GM19239 (cell line): ENCODE data around the gene GSK3A.
"Not testable (repeated sequence)": the region's sequence is repeated elsewhere in the genome, so short reads cannot be mapped to it uniquely, and the experiment has no call there.

Experiments
- DNase-seq: peaks from one replicate; pipeline ENCODE4 v3.0.0; 2011; ENCODE audit warnings: low spot score; ENCODE audit not compliant: insufficient read length
- FAIRE-seq: peaks from 2 replicates; lab custom pipeline; 2011; peaks lifted over from hg19 to GRCh38; lab: Jason Lieb, UNC

Gene GSK3A

GRCh38 chr19:42270346-42271044, 28.1 kb upstream of the GSK3A start:
- peak; percentile 95 for FAIRE-seq
- DNase-seq, result peak; percentile 59

GRCh38 chr19:42269478-42270345, 27.3 kb upstream of the GSK3A start:
- no peak for FAIRE-seq
- no peak for DNase-seq

- FAIRE-seq (peak; percentile 99), DNase-seq (peak; percentile 94)
These were observed 26.5 kb upstream of the GSK3A start, which contains the start of gene CIC for GRCh38 chr19:42268704-42269477. CIC (plus strand) TSS chr19:42269252; CDS start chr19:42271784, 2,532 bp downstream.

- FAIRE-seq, result no peak
- peak; percentile 89 for DNase-seq
These were observed 25.8 kb upstream of the GSK3A start for GRCh38 chr19:42268142-42268703.

GRCh38 chr19:42267644-42268141, 25.3 kb upstream of the GSK3A start:
- FAIRE-seq, result peak; percentile 35

GRCh38 chr19:42266928-42267603, 24.7 kb upstream of the GSK3A start:
- not testable (repeated sequence) for FAIRE-seq

More at GRCh38 chr19:42267644-42268141, 25.3 kb upstream of the GSK3A start:
- DNase-seq, result no peak

GRCh38 chr19:42266105-42266504, 23.7 kb upstream of the GSK3A start:
- FAIRE-seq, result not testable (repeated sequence)

More at GRCh38 chr19:42266928-42267603, 24.7 kb upstream of the GSK3A start:
- not testable (repeated sequence) for DNase-seq

GRCh38 chr19:42261763-42262162, 19.4 kb upstream of the GSK3A start:
- DNase-seq (no peak), FAIRE-seq (no peak)

More at GRCh38 chr19:42266105-42266504, 23.7 kb upstream of the GSK3A start:
- DNase-seq, result not testable (repeated sequence)

GRCh38 chr19:42257842-42258241, 15.4 kb upstream of the GSK3A start:
- not testable (repeated sequence) for FAIRE-seq, DNase-seq

GRCh38 chr19:42255766-42256745, 13.7 kb upstream of the GSK3A start:
- FAIRE-seq (peak; percentile 21), DNase-seq (no peak)

GRCh38 chr19:42254850-42255765, 12.7 kb upstream of the GSK3A start, which contains the start of gene ERF:
ERF (minus strand) TSS chr19:42255128; CDS start chr19:42254999, 129 bp downstream.
- DNase-seq, result peak; percentile 88
- FAIRE-seq, result peak; percentile 90

GRCh38 chr19:42254089-42254849, 11.9 kb upstream of the GSK3A start:
- peak; percentile 84 for FAIRE-seq
- no peak for DNase-seq

- DNase-seq (peak; percentile 71), FAIRE-seq (peak; percentile 78)
These were observed 11.1 kb upstream of the GSK3A start for GRCh38 chr19:42253245-42254088.

GRCh38 chr19:42252365-42253244, 10.2 kb upstream of the GSK3A start:
- FAIRE-seq, result peak; percentile 4
- DNase-seq, result no peak
